ENCODE data around the gene CYP2R1. TPM values are rescaled to one million over a fixed set of nuclear protein-coding genes. Genes with fewer than 3 reads are reported as not detected.

The CYP2R1 gene
- total and polyA plus RNA-seq, 2 donors (not counting 3 experiments of a cell fraction or from before 2014, with no cell fraction given): 5.8 to 8.0 TPM

GRCh38 chr11:14854057-14854456, 38.0 kb downstream of the CYP2R1 start:
- POLR2A ChIA-PET: no interaction called here
- intact Hi-C loops (cut with micrococcal nuclease) (no loop called here), dilution Hi-C loops (cut with MboI; ENCODE audit: extremely low pct_ligation_motif_present, low sequenced_read_pairs) (no loop called here)
- no TSS peak for BruUV-seq (replicated peaks)
- Histone ChIP-seq H3K79me2 (ENCODE audit: control insufficient read depth, insufficient read depth, low read length) (no peaks in the 10 kb centered on the region), H3K36me3 (ENCODE audit: control insufficient read depth in 2 of 2, extremely low read depth in 1 of 2, insufficient read depth in 2 of 2, low read length in 2 of 2) (no peaks in the 10 kb centered on the region), H3K4me2 (ENCODE audit: insufficient read depth, low read length) (no peak overlapping the region), H3K27ac (ENCODE audit: insufficient read depth, low read depth, low read length) (no peak overlapping the region), H2AFZ (ENCODE audit: low read depth, low read length) (no peak overlapping the region), H4K20me1 (replicated peaks; ENCODE audit: control insufficient read depth, extremely low read depth, insufficient read depth, low read length) (no peaks in the 10 kb centered on the region), H3K9ac (replicated peaks; ENCODE audit: extremely low read depth, insufficient read depth, low read length) (no peak overlapping the region), H3K4me3 (replicated peaks in 1 of 3; ENCODE audit: insufficient read depth in 1 of 3, low read depth in 1 of 3, low read length in 3 of 3) (no peak overlapping the region), H3K27me3 (ENCODE audit: control insufficient read depth in 2 of 2, insufficient read depth in 2 of 2, low read length in 2 of 2) (no peaks in the 10 kb centered on the region), H3K9me1 (replicated peaks; ENCODE audit: control insufficient read depth, extremely low read depth, insufficient read depth, low read length) (no peaks in the 10 kb centered on the region), H3K9me3 (replicated peaks; ENCODE audit: control insufficient read depth, insufficient read depth, low read length) (no peaks in the 10 kb centered on the region), H3K4me1 (ENCODE audit: control insufficient read depth, extremely low read depth, insufficient read depth, low read length) (no peaks in the 10 kb centered on the region)
- DNase-seq (ENCODE audit: low read depth, low spot score): no peak
- TF ChIP-seq POLR2A (IDR thresholded peaks at IDR 0.05; ENCODE audit: low read depth, low read length) (no peak), CTCF (IDR thresholded peaks at IDR 0.05; ENCODE audit: extremely low read depth in 1 of 2, insufficient read depth in 1 of 2, low read depth in 1 of 2, low read length in 2 of 2) (no peak), EZH2 (IDR thresholded peaks at IDR 0.05; ENCODE audit: borderline replicate concordance, low read depth, low read length, severe bottlenecking) (no peak)
- CTCF ChIA-PET: no interaction called here
- no peak for FAIRE-seq

- dilution Hi-C loops (cut with MboI; ENCODE audit: extremely low pct_ligation_motif_present, low sequenced_read_pairs): no loop called here
Observed at GRCh38 chr11:14852571-14853177, 39.4 kb downstream of the CYP2R1 start.

More at GRCh38 chr11:14852571-14853177, 39.4 kb downstream of the CYP2R1 start:
- TF ChIP-seq MAX (IDR thresholded peaks at IDR 0.05; ENCODE audit: insufficient read depth, insufficient read length): no peak
- no peak for TF ChIP-seq GATA2 (IDR thresholded peaks at IDR 0.05; ENCODE audit: insufficient read depth, insufficient read length, low read depth, low read length)
- TF ChIP-seq EZH2 (IDR thresholded peaks at IDR 0.05; ENCODE audit: borderline replicate concordance, low read depth, low read length, severe bottlenecking): no peak
- no peak for TF ChIP-seq POLR2AphosphoS5 (IDR thresholded peaks at IDR 0.05; ENCODE audit: insufficient read depth, low read depth, low read length)
- TF ChIP-seq JUN (IDR thresholded peaks at IDR 0.05; ENCODE audit: borderline replicate concordance, insufficient read depth, insufficient read length, low read depth): no peak
- TF ChIP-seq POLR2A (IDR thresholded peaks at IDR 0.05; ENCODE audit: low read depth, low read length): no peak
- no peak for TF ChIP-seq FOS (IDR thresholded peaks at IDR 0.05; ENCODE audit: borderline replicate concordance, insufficient read depth, low read length)
- no peak for TF ChIP-seq MYC (IDR thresholded peaks at IDR 0.05; ENCODE audit: low read depth, low read length)
- TF ChIP-seq CTCF (IDR thresholded peaks at IDR 0.05; ENCODE audit: extremely low read depth in 1 of 2, insufficient read depth in 1 of 2, low read depth in 1 of 2, low read length in 2 of 2): no peak
- no peak overlapping the region for H3K4me3 ChIP-seq (replicated peaks in 1 of 3; ENCODE audit: insufficient read depth in 1 of 3, low read depth in 1 of 3, low read length in 3 of 3)
- H3K9me1 ChIP-seq (replicated peaks; ENCODE audit: control insufficient read depth, extremely low read depth, insufficient read depth, low read length): no peaks in the 10 kb centered on the region
- no peak for FAIRE-seq
- BruUV-seq (replicated peaks): no TSS peak
- POLR2A ChIA-PET: no interaction called here
- H4K20me1 ChIP-seq (replicated peaks; ENCODE audit: control insufficient read depth, extremely low read depth, insufficient read depth, low read length): no peaks in the 10 kb centered on the region
- no peaks in the 10 kb centered on the region for H3K27me3 ChIP-seq (ENCODE audit: control insufficient read depth in 2 of 2, insufficient read depth in 2 of 2, low read length in 2 of 2)
- no peaks in the 10 kb centered on the region for H3K36me3 ChIP-seq (ENCODE audit: control insufficient read depth in 2 of 2, extremely low read depth in 1 of 2, insufficient read depth in 2 of 2, low read length in 2 of 2)
- no peaks in the 10 kb centered on the region for H3K79me2 ChIP-seq (ENCODE audit: control insufficient read depth, insufficient read depth, low read length)
- no peaks in the 10 kb centered on the region for H3K4me1 ChIP-seq (ENCODE audit: control insufficient read depth, extremely low read depth, insufficient read depth, low read length)
- no peak overlapping the region for H3K9ac ChIP-seq (replicated peaks; ENCODE audit: extremely low read depth, insufficient read depth, low read length)
- no peak overlapping the region for H2AFZ ChIP-seq (ENCODE audit: low read depth, low read length)
- intact Hi-C loops (cut with micrococcal nuclease): no loop called here
- CTCF ChIA-PET: no interaction called here
- no peak overlapping the region for H3K4me2 ChIP-seq (ENCODE audit: insufficient read depth, low read length)
- no peak overlapping the region for H3K27ac ChIP-seq (ENCODE audit: insufficient read depth, low read depth, low read length)
- H3K9me3 ChIP-seq (replicated peaks; ENCODE audit: control insufficient read depth, insufficient read depth, low read length): no peaks in the 10 kb centered on the region
- DNase-seq (ENCODE audit: low read depth, low spot score): no peak
